NCI-H2081 treated with DMSO at 0.1 percent for 48 hours (cell line): ENCODE data around the gene MYO16.

Source experiments
- DNase-seq: peaks from one replicate; lab custom pipeline; 2025; lab: John Stamatoyannopoulos, UW

The MYO16 gene

GRCh38 chr13:108933061-108933460 is 303.6 kb downstream of the MYO16 start:
- DNase-seq = no peak

GRCh38 chr13:108938155-108938554 is 308.7 kb downstream of the MYO16 start:
- no peak for DNase-seq

- no peak for DNase-seq
Observed at GRCh38 chr13:108940121-108940520, 310.7 kb downstream of the MYO16 start.

GRCh38 chr13:108943842-108944241 is 314.4 kb downstream of the MYO16 start:
- no peak for DNase-seq

- DNase-seq = no peak
Observed at GRCh38 chr13:108944760-108945159, 315.3 kb downstream of the MYO16 start.

DNA sequence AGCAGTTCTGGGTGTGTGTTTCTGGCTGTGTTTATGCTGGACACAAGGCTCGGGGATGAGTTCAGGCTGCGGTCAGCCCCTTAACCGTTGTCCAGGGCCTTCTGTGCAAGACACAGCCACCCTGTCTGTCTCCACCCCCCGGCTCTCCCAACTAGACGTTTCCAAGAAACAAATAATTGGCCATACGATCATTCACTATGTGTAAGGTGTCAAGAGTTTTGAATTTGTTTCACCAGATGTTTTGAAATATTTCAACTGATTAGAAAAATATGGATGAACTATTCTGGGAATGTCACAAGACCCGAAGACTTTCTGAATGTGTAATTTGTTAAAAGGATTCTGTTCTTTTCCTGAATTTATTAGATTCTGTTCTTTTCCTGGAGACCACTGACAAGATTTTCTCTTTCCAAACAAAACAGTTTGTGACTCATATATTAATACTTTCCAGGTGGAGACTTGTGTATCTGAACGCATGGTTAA is 318.2 kb downstream of the MYO16 start:
- no peak for DNase-seq

DNA sequence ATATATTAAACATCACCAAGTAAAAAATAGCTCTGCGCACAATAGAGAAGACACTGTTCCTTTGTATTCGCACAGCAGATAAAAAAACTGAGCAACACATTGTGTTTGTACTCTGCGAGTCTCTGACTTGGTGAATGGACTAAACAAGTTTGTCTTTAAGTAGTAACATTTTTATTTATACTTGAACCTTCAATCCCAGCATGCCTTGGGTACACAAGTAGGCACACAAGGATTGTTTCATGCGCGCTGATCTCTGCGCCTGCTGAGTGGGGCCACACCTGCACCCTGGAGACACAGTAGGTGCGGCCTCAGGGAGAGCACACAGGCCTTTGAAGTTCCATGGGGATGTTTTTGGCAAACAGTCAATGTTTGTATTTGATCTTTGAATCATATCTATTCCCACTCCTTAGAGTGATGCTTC is 318.9 kb downstream of the MYO16 start:
- DNase-seq = no peak

- DNase-seq = no peak
Observed at GRCh38 chr13:108950333-108951010, 321.1 kb downstream of the MYO16 start.

DNA sequence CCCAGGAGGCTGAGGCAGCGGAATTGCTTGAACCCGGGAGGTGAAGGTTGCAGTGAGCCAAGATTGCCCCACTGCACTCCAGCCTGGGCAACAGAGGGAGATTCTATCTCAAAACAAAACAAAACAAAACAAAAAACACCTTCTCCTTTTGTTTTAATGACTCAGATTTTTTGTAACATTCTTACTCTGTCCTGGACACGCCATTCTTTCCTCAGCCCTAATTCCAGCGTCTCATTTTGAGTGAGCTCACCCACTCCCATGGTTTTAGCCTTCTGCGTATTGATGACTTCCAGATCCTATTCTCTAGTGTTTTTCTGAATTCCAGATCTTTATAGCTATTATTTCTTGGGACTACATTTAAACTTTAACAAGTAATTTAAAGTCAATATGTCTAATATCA is 326.3 kb downstream of the MYO16 start:
- DNase-seq = no peak

DNA sequence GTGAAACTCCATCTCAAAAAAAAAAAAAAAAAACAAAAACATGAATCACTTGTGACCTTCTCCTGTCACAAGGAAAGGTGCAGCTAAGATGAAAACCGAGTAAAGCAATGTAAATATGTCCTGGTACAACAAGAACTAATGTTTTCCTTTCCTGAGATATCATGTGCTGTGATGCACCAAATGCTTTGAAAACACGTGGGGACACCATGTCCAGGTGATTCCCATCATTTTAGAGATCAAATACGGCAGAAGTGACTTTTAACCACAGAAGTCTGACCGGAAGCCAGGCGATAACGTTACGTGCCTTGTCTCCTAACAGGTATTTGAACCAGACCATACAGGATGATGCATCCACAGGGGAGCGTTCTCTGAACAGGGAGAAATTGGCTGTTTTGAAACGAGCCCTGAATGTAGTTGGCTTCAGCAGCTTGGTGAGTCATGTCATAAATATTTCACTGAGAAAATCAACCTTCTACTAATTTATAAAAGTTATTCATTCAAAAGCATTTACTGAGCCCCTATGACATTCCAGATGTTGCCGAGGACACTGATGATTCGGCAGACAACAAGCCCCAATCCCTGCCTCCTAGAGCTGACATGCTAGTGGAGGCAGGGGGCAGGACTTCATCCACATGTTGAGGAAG is 328.1 kb downstream of the MYO16 start:
- no peak for DNase-seq

- DNase-seq = no peak
Observed at GRCh38 chr13:108958013-108958376, 328.6 kb downstream of the MYO16 start.

- DNase-seq = no peak
Observed at GRCh38 chr13:108959234-108959633, 329.8 kb downstream of the MYO16 start.

- DNase-seq = no peak
Observed at GRCh38 chr13:108960006-108960405, 330.6 kb downstream of the MYO16 start.

DNA sequence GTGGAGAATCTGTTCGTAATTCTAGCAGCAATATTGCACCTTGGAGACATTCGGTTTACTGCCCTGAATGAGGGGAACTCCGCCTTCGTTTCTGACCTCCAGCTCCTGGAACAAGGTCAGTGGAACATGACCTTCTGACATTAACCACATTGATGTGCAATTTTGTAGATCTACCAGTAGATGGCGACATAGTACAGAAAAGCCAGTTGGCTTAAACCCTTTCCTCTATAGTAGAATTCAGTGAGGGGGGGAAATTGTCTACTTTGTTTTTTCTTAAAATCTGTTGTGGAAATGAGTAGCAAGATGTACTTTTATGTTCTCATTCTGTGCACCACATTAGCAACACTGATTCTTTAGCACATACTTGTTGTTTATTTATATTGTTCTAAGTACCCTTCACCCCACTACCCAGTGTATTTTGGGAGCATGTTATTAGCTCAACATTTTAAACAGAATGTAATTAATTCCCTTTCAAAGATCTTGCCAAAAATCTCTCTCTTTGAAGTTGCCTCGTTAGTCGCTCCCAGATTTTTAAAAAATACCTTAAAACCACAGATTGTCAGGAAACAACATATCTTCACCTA is 332.2 kb downstream of the MYO16 start:
- peak; percentile 5 for DNase-seq

- no peak for DNase-seq
Observed at GRCh38 chr13:108962654-108963053, 333.2 kb downstream of the MYO16 start.

GRCh38 chr13:108963276-108963810 is 333.9 kb downstream of the MYO16 start:
- no peak for DNase-seq

DNA sequence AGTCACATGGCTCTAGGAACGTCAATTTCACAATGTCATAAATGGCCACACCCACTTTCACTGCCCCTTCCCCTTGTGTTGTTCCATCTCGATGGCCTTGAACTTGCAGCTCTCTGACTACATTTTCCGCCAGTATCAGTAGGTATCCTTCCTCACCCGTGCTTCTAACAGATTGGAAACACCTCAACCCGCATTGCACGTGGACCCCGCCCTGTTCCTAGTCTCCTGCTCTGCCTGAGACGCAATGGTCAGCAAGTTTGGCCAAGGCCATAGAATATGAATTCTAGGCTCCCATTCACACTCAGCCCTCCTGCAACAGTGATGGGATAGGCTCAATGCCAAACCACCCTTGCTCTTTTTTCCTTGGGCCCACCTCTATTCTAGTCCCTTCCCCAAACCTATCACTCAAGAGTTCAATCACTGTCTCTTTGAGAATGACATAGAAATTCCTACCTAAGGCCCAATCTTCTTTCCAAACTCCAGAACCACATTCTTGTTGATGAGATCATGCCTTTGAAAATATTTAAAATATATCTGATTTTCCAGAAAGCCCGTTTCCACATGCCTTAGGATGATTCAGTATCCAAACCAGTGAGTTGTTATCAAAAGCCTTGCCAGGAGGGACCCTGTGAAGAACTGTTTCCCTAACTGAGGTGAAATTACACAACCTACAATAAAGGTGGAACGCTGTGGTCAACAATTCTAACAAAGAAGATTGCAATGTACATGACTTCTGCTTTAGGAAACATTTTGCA is 334.6 kb downstream of the MYO16 start:
- no peak for DNase-seq

- DNase-seq = no peak
Observed at GRCh38 chr13:108964606-108965005, 335.2 kb downstream of the MYO16 start.

- DNase-seq = no peak
Observed at GRCh38 chr13:108967371-108967770, 338.0 kb downstream of the MYO16 start.

DNA sequence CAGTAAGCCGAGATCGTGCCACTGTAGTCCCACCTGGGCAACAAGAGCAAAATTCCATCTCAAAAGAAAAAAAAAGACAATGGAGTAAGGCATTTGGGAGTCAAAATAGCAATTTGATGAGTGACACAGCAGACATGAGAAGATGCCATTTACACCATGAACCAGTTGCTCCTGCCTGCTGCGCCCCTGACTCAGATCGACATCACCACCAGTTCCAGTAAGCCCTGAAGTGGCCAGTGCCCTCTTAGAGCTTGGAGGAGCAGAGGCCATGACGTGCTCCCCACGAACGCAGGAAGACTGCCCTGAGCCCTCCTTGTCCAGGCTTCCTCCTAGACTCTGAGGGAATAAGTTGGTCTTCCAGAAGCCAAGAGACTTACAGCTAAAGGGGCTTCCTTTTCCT is 339.2 kb downstream of the MYO16 start:
- DNase-seq = no peak

- DNase-seq = no peak
Observed at GRCh38 chr13:108974686-108975085, 345.3 kb downstream of the MYO16 start.

- peak; percentile 20 for DNase-seq
Observed at GRCh38 chr13:108980237-108980636, 350.8 kb downstream of the MYO16 start.
